ENCODE measurements around the gene IRF9. TPM values are rescaled to one million over a fixed set of nuclear protein-coding genes. Genes with fewer than 3 reads are reported as not detected.

The IRF9 gene
- total and polyA plus RNA-seq, 7 experiments from 2014 or later: 73.3 to 337 (median 134) TPM

DNA sequence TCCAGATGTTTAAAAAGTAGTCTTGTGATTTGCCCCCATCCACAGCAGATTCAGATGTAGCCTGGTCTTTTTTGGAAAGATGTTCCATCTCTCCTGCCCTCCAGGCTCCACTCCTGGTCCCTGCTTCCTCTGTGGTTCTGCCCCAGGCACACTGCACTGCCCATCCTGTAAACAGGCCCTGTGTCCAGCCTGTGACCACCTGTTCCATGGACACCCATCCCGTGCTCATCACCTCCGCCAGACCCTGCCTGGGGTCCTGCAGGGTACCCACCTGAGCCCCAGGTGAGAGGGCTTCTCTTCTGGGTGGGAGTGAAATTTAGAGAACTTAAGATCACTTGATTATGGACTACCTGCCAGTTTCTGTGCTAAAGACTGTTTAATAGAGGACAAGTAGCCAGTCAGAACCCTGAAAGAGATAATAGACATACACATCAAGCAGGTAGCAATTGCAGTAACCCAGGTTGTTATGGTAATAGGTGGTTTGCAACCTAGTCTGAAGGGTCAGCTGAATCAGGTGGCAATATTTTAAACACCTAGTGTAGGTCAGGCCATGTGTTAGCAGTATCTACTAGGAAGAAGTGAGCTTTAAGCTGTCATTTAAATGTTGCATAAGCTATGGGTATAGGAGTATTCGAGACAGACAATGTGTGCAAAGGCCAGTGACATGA lies 11.6 kb upstream of the IRF9 start:
- H3K27ac ChIP-seq (ENCODE audit: low read depth, low read length): no peak overlapping the region
- intact Hi-C loops (cut with micrococcal nuclease): loop anchor here (10.0 kb wide), 2 partner anchors 845 to 1055 kb away; partner anchors contain the start of genes BCL2L2 (in 2 of the 2), PPP1R3E (in 2 of the 2), ACIN1 (in 1 of the 2) and C14orf119 (in 1 of the 2)
- peak overlapping the region in 3 of 9 donors; percentile 18 to 55 (median 48) for H3K27ac Mint-ChIP-seq
- no peak for ATAC-seq
- no peak for DNase-seq
- peaks cover 0 to 48% (median 13%) of the 10 kb centered on the region in 5 donors for H3K36me3 Mint-ChIP-seq
- no peaks in the 10 kb centered on the region for H3K9me3 Mint-ChIP-seq
- ChIA-PET POLR2A (interaction anchor here (1.0 to 11.1 kb wide), 8 partner anchors 12 to 93 kb away, joined by 3 to 139 read pairs (median 5); partner anchors contain the start of genes DCAF11, EMC9, IPO4 and IRF9), CTCF (interaction anchor here (0.7 to 4.8 kb wide), 2 partner anchors 11 to 35 kb away, joined by 3 to 36 read pairs; partner anchors contain the start of genes DCAF11 and IRF9)
- no peaks in the 10 kb centered on the region for H3K27me3 ChIP-seq (ENCODE audit: control insufficient read depth in 2 of 2, insufficient read depth in 2 of 2, low read length in 2 of 2)
- H3K4me1 ChIP-seq (ENCODE audit: control insufficient read depth in 2 of 2, insufficient read depth in 2 of 2, low read length in 2 of 2): peaks cover 34 to 39% of the 10 kb centered on the region in 2 donors
- H3K36me3 ChIP-seq (ENCODE audit: control insufficient read depth in 2 of 3, insufficient read depth in 3 of 3, low read length in 3 of 3): peaks cover 9 to 47% (median 17%) of the 10 kb centered on the region in 3 experiments
- no peaks in the 10 kb centered on the region for H3K27me3 Mint-ChIP-seq
- no peaks in the 10 kb centered on the region for H3K9me3 ChIP-seq (ENCODE audit: control insufficient read depth in 2 of 3, low read length in 3 of 3)
- peak overlapping the region; percentile 47 to 100 (median 95) for H3K4me3 Mint-ChIP-seq
- H3K4me1 Mint-ChIP-seq: peaks cover 34 to 58% (median 45%) of the 10 kb centered on the region in 7 donors
- no peak overlapping the region for H3K4me3 ChIP-seq (ENCODE audit: low read length)

DNA sequence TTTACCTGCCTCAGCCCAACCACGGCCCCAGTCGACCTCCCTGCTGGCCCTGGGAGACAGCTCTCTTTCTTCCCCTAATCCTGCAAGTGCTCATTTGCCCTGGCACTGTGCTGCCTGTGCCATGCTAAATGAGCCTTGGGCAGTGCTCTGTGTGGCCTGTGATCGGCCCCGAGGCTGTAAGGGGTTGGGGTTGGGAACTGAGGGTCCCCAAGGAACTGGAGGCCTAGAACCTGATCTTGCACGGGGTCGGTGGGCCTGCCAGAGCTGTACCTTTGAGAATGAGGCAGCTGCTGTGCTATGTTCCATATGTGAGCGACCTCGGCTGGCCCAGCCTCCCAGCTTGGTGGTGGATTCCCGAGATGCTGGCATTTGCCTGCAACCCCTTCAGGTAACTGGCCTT lies 11.0 kb upstream of the IRF9 start:
- Mint-ChIP-seq H3K27ac (peak overlapping the region in 3 of 9 donors; percentile 18 to 68 (median 52)), H3K4me1 (peaks cover 29 to 53% (median 41%) of the 10 kb centered on the region in 7 donors), H3K9me3 (no peaks in the 10 kb centered on the region), H3K27me3 (no peaks in the 10 kb centered on the region), H3K36me3 (peaks cover 0 to 52% (median 17%) of the 10 kb centered on the region in 5 donors), H3K4me3 (peak overlapping the region in 1 of 10 donors; percentile 50)
- Histone ChIP-seq H3K27me3 (ENCODE audit: control insufficient read depth in 2 of 2, insufficient read depth in 2 of 2, low read length in 2 of 2) (no peaks in the 10 kb centered on the region), H3K36me3 (ENCODE audit: control insufficient read depth in 2 of 3, insufficient read depth in 3 of 3, low read length in 3 of 3) (peaks cover 12 to 53% (median 21%) of the 10 kb centered on the region in 3 experiments), H3K4me3 (ENCODE audit: low read length) (no peak overlapping the region), H3K9me3 (ENCODE audit: control insufficient read depth in 2 of 3, low read length in 3 of 3) (no peaks in the 10 kb centered on the region), H3K27ac (ENCODE audit: low read depth, low read length) (no peak overlapping the region), H3K4me1 (ENCODE audit: control insufficient read depth in 2 of 2, insufficient read depth in 2 of 2, low read length in 2 of 2) (peaks cover 28 to 33% of the 10 kb centered on the region in 2 donors)
- ATAC-seq: no peak
- DNase-seq: no peak
- intact Hi-C loops (cut with micrococcal nuclease): no loop called here
- POLR2A ChIA-PET: interaction anchor here (1.0 to 11.1 kb wide), 7 partner anchors 10 to 93 kb away, joined by 3 to 139 read pairs (median 5); partner anchors contain the start of genes EMC9, IPO4, IRF9 and PSME1
- CTCF ChIA-PET: interaction anchor here (0.7 to 4.8 kb wide), 4 partner anchors 10 to 36 kb away, joined by 3 to 36 read pairs (median 8); partner anchors contain the start of genes DCAF11 and IRF9

DNA sequence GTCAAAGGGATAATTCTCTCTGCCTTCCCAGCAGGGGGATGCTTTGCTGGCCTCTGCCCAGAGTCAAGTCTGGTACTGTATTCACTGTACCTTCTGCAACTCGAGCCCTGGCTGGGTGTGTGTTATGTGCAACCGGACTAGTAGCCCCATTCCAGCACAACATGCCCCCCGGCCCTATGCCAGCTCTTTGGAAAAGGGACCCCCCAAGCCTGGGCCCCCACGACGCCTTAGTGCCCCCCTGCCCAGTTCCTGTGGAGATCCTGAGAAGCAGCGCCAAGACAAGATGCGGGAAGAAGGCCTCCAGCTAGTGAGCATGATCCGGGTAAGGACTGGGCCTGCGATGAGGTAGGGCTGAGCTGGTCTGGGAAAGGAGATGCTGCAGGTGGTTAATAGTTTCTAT lies 10.5 kb upstream of the IRF9 start:
- Mint-ChIP-seq H3K4me3 (peak overlapping the region in 5 of 10 donors; percentile 20 to 56 (median 50)), H3K4me1 (peaks cover 24 to 48% (median 36%) of the 10 kb centered on the region in 7 donors), H3K27ac (peak overlapping the region in 5 of 9 donors; percentile 18 to 68 (median 28)), H3K9me3 (no peaks in the 10 kb centered on the region), H3K27me3 (no peaks in the 10 kb centered on the region), H3K36me3 (peaks cover 0 to 50% (median 19%) of the 10 kb centered on the region in 5 donors)
- H3K9me3 ChIP-seq (ENCODE audit: control insufficient read depth in 2 of 3, low read length in 3 of 3): no peaks in the 10 kb centered on the region
- H3K27me3 ChIP-seq (ENCODE audit: control insufficient read depth in 2 of 2, insufficient read depth in 2 of 2, low read length in 2 of 2): no peaks in the 10 kb centered on the region
- H3K27ac ChIP-seq (ENCODE audit: low read depth, low read length): no peak overlapping the region
- no peak overlapping the region for H3K4me3 ChIP-seq (ENCODE audit: low read length)
- peaks cover 23 to 28% of the 10 kb centered on the region in 2 donors for H3K4me1 ChIP-seq (ENCODE audit: control insufficient read depth in 2 of 2, insufficient read depth in 2 of 2, low read length in 2 of 2)
- no peak for DNase-seq
- POLR2A ChIA-PET: interaction anchor here (0.5 to 11.1 kb wide), 11 partner anchors 10 to 119 kb away, joined by 3 to 139 read pairs (median 5); partner anchors contain the start of genes EMC9, IPO4, IRF9 and PSME1
- intact Hi-C loops (cut with micrococcal nuclease): no loop called here
- CTCF ChIA-PET: interaction anchor here (1.0 to 1.6 kb wide), 4 partner anchors 10 to 157 kb away, joined by 3 to 14 read pairs (median 5); no protein-coding TSS in a partner anchor
- peaks cover 17 to 58% (median 26%) of the 10 kb centered on the region in 3 experiments for H3K36me3 ChIP-seq (ENCODE audit: control insufficient read depth in 2 of 3, insufficient read depth in 3 of 3, low read length in 3 of 3)
- no peak for ATAC-seq

DNA sequence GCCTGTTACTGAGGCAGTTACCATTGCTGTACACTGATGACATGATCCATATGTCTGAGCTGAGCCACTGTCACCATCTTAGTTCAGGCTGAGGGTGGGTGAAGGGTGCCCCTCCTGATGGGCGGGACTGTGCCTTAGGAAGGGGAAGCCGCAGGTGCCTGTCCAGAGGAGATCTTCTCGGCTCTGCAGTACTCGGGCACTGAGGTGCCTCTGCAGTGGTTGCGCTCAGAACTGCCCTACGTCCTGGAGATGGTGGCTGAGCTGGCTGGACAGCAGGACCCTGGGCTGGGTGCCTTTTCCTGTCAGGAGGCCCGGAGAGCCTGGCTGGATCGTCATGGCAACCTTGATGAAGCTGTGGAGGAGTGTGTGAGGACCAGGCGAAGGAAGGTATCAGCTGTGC lies 10.1 kb upstream of the IRF9 start:
- Histone ChIP-seq H3K27ac (ENCODE audit: low read depth, low read length) (no peak overlapping the region), H3K36me3 (ENCODE audit: control insufficient read depth in 2 of 3, insufficient read depth in 3 of 3, low read length in 3 of 3) (peaks cover 21 to 62% (median 30%) of the 10 kb centered on the region in 3 experiments), H3K27me3 (ENCODE audit: control insufficient read depth in 2 of 2, insufficient read depth in 2 of 2, low read length in 2 of 2) (no peaks in the 10 kb centered on the region), H3K4me3 (ENCODE audit: low read length) (no peak overlapping the region), H3K4me1 (ENCODE audit: control insufficient read depth in 2 of 2, insufficient read depth in 2 of 2, low read length in 2 of 2) (peaks cover 19 to 24% of the 10 kb centered on the region in 2 donors), H3K9me3 (ENCODE audit: control insufficient read depth in 2 of 3, low read length in 3 of 3) (no peaks in the 10 kb centered on the region)
- ATAC-seq (no peak), DNase-seq (no peak)
- POLR2A ChIA-PET: interaction anchor here (0.5 to 11.1 kb wide), 9 partner anchors 10 to 119 kb away, joined by 3 to 139 read pairs (median 5); partner anchors contain the start of genes EMC9, IPO4, IRF9 and PSME1
- H3K36me3 Mint-ChIP-seq: peaks cover 0 to 50% (median 23%) of the 10 kb centered on the region in 5 donors
- H3K4me1 Mint-ChIP-seq: peaks cover 19 to 43% (median 32%) of the 10 kb centered on the region in 7 donors
- H3K4me3 Mint-ChIP-seq: peak overlapping the region in 1 of 10 donors; percentile 56
- CTCF ChIA-PET: interaction anchor here (1.0 to 1.6 kb wide), 4 partner anchors 9 to 156 kb away, joined by 3 to 14 read pairs (median 5); no protein-coding TSS in a partner anchor
- peak overlapping the region in 3 of 9 donors; percentile 22 to 52 (median 28) for H3K27ac Mint-ChIP-seq
- no peaks in the 10 kb centered on the region for H3K27me3 Mint-ChIP-seq
- intact Hi-C loops (cut with micrococcal nuclease): no loop called here
- H3K9me3 Mint-ChIP-seq: no peaks in the 10 kb centered on the region

GRCh38 chr14:24151404-24152080 lies 9.5 kb upstream of the IRF9 start:
- Histone ChIP-seq H3K27ac (ENCODE audit: low read depth, low read length) (no peak overlapping the region), H3K4me3 (ENCODE audit: low read length) (no peak overlapping the region), H3K4me1 (ENCODE audit: control insufficient read depth in 2 of 2, insufficient read depth in 2 of 2, low read length in 2 of 2) (peaks cover 18 to 21% of the 10 kb centered on the region in 2 donors), H3K9me3 (ENCODE audit: control insufficient read depth in 2 of 3, low read length in 3 of 3) (no peaks in the 10 kb centered on the region), H3K27me3 (ENCODE audit: control insufficient read depth in 2 of 2, insufficient read depth in 2 of 2, low read length in 2 of 2) (no peaks in the 10 kb centered on the region), H3K36me3 (ENCODE audit: control insufficient read depth in 2 of 3, insufficient read depth in 3 of 3, low read length in 3 of 3) (peaks cover 21 to 67% (median 30%) of the 10 kb centered on the region in 3 experiments)
- intact Hi-C loops (cut with micrococcal nuclease): no loop called here
- Mint-ChIP-seq H3K9me3 (no peaks in the 10 kb centered on the region), H3K27me3 (no peaks in the 10 kb centered on the region), H3K4me3 (no peak overlapping the region), H3K36me3 (peaks cover 0 to 48% (median 24%) of the 10 kb centered on the region in 5 donors), H3K4me1 (peaks cover 19 to 38% (median 29%) of the 10 kb centered on the region in 7 donors), H3K27ac (peak overlapping the region in 1 of 9 donors; percentile 22)
- ATAC-seq (no peak), DNase-seq (no peak)
- POLR2A ChIA-PET: interaction anchor here (0.6 to 11.1 kb wide), 9 partner anchors 9 to 53 kb away, joined by 3 to 139 read pairs (median 3); partner anchors contain the start of genes EMC9, IPO4, IRF9 and PSME1
- CTCF ChIA-PET: interaction anchor here (1.1 to 1.6 kb wide), 3 partner anchors 9 to 156 kb away, joined by 4 to 14 read pairs (median 6); no protein-coding TSS in a partner anchor
